K562 treated with DMSO at 1 percent for 4 hours (cell line): ENCODE results near the gene PNPLA8. TPM values are rescaled to one million over a fixed set of nuclear protein-coding genes. Genes with fewer than 3 reads are reported as not detected.

Experiments used
- total RNA-seq: library from RNA; unstranded; fragments of 300-600 nt; gene quantifications from 2 replicates; pipeline ENCODE4 v1.2.3, GENCODE V29; 2022; ENCODE audit not compliant: insufficient read depth

The PNPLA8 gene
- 25.6 and 27.7 TPM in 2 replicates for total RNA-seq

DNA sequence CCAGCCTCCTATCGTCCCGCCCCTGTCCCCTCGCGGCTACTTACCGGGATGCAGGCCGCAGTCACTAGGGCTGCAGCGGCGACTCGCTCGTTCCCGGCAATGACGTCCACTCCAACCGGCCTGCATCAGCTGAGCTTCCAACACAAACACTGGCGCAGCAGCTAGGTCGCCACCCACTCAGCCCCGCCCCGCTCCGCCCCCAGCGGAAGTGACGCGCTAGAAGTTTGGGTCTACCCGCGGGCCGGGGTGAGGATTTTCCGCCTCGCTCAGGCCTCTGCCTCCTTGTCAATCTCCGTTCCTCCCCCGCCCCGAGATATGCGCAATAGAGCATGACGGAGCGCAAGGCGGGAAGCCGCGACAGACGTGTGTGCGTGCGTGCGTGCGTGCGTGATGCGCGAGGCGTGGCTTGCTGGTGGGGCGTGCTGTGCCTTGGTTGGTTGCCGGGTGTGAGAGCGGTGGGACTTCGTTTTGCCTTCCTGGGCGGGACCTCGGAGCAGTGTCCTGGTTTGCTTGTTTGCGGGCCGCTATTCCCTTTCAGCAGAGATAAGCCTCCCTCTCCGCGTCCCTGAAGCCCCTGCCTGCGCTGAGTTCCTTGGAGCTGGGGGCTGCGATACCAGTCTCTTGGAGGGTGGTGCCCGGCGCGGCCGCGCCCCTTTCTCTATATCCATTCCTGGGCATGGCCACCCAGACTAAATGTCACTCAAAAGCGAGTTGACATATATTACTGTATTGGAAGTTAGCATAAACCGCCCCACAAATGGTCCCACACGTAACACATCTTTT, at the start of gene PNPLA8:
Gene PNPLA8 (minus strand): TSS at position 151 of the 783 bp plus-strand sequence. CDS start 10,644 bp downstream, outside the sequence.

DNA sequence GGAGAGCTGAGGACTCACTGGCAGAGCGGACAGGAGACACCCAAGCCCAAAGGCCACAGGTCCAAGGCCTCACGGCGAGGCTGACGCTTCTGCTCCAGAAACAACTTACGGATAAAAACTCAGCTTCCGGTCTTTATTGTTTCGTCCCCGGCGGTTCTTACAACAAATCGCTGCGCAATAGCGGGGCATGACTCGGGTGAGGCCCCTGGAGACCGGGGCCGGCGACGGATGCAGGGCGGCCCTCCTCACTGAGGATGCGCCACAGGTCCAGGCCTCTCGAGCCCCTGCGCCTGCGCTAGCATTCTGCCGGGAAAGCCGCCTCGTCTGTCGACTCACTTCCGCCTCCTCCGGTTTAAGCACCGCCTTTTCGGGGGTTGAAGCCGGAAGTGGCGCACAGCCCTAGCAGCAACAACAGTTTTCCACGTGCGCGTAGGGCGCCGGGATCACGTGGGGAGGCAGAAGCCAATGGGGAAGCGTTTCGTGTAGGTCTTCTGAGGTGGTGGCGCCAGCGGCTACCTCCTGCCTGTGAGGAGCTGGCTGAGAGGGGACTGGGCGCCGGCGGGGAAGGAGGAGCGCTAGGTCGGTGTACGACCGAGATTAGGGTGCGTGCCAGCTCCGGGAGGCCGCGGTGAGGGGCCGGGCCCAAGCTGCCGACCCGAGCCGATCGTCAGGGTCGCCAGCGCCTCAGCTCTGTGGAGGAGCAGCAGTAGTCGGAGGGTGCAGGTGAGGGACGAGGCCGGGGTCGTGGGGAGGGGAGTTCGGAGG, 43.6 kb upstream of the PNPLA8 start, which contains the start of the genes DNAJB9 and THAP5:
Gene DNAJB9 (plus strand): TSS at position 494 of the 765 bp plus-strand sequence. CDS start 1,853 bp downstream, outside the sequence.
Gene THAP5 (minus strand): TSS at position 326 of the 765 bp plus-strand sequence. CDS start 137 bp downstream, at position 189.

DNA sequence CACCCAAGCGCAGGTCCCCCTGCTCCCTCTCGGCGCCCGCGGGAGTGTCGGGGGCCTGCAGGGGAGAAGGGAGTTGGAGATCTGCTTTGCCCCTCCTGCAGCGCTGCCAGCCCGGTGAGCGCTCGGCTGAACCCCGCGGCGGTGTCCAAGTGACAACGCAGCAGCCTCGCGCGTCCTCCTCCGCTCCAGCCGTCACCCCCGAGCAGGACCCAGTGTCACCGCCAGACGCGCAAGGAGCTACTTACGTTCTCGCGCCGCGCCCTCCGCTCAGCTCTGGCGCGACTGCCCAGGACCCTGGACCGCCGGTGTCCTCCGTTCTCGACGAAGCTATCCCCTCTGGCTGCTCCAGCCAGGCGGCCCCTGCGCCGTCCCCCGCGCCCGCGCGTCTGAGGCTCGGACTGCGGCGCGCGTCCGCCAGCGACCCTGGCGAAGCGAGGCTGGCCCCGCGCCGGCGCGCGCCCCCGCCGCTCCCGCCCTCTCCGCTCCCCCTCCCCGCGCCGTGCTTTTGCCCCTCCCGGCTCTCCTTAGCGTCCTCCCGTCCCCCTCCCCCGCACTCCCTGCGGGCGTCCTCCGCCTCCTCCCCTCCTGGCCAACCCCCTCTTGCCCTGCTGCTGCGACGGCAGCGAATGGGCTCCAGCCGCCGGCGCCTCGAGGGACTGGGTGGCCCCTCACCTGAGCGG, 69.8 kb downstream of the PNPLA8 start, which contains the start of gene NRCAM:
Gene NRCAM (minus strand): TSS at position 439 of the 680 bp plus-strand sequence. CDS start 216,372 bp downstream, outside the sequence.

Other genes with a start within 250 kb of the PNPLA8 start
- gene NRCAM, start 69.7 kb downstream of the PNPLA8 start, total RNA-seq, result not detected in 2 replicates
- gene THAP5, start 43.6 kb upstream of the PNPLA8 start, total RNA-seq, result 13.8 and 27.0 TPM in 2 replicates
- 20.1 and 23.3 TPM in 2 replicates for gene DNAJB9, start 43.7 kb upstream of the PNPLA8 start, total RNA-seq